G401 (cell line): ENCODE measurements around the gene PDIK1L. TPM values are rescaled to one million over a fixed set of nuclear protein-coding genes. Genes with fewer than 3 reads are reported as not detected.

Source experiments
- DNase-seq: peaks from one replicate; pipeline ENCODE4 v3.0.0-alpha.2; 2015; ENCODE audit warnings: low spot score
- in situ Hi-C: cut with HindIII; loops from 2 replicates; pipeline ENCODE4 v1.10.0; 2016; ENCODE audit warnings: low sequenced_read_pairs, mixed read lengths
- total RNA-seq: library from RNA; depleted of rRNA; stranded (reverse); fragments of >200 nt; shearing (Covaris generic); gene quantifications from 2 replicates; pipeline ENCODE4 v1.2.3, GENCODE V29; 2014

Gene PDIK1L
- total RNA-seq, 1 experiment from 2014 or later = 7.1 TPM

DNA sequence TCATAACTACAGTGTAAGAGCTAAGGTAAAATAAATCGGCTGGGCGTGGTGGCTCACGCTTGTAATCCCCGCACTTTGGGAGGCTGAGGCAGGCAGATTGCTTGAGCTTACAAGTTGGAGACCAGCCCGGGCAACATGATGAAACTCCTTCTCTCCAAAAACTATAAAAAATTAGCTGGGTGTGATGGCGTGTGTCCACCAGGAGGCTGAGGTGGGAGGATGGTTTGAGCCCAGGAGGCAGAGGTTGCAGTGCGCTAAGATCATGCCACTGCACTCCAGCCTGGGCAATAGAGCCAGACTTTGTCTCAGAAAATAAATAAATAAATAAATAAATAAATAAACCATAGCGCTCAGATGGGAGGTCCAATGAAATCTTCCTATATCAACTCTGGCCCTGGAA lies 30.5 kb downstream of the PDIK1L start:
- in situ Hi-C loops = no loop called here
- no peak for DNase-seq

DNA sequence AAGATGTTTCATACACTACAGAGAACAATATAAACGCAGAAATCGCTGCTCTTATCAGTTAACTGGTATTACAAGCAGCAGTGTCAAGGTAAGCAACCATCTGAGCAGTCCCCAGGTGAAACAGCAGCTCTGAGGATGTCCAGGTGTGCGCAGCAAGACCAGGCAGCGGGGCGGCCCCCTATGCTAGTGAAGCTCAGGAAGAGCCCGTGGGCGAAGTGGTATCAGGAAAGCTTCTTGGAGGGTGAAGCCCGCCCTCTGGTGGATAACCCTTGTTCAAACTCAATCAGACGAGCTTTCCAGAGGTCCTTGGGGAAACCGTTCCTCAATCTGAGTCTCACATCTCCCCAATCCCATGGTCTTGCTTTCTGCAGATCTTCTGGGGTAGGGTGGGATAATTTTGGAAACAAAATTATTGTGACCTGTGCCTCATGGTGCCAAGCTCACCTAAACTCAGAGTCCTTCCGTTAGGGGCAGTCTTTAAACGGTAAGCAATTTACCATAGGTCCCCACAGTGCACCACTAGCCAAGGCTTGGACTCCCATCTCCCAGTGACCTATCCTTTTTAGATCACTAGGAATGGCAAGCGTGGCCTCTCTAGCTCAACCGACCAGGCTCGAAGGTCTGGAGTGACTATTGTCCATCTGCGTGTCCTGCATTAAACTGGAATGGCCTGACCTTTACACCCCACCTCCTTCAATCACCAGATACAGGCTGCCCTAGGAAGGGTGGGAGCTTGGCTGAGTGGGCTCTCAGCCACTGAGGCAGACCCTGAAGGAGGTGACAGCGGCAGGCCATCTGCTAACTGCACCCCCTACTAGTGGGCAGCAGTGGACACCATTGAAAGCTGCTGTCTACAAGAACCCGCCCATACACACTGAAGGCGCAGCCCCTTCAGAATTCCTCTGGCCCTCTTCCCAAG lies 33.7 kb downstream of the PDIK1L start:
- in situ Hi-C loops = no loop called here
- peak; percentile 89 for DNase-seq

DNA sequence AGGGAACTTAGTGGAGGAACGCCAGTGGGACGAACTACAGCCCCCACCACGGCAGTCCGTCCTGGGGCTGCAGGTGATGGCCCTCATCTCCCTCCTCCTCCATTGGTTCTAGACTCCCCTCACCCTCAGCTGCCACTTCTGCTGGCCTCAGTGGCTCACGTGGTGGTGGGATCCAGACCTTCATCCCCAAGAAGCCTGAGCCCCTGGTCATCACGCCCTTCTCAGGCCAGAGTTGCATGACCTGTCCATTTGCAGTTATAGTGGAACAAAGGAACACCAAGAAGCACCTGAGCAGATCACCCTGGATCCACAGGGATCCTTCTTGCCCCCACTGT lies 34.3 kb downstream of the PDIK1L start:
- in situ Hi-C loops = no loop called here
- DNase-seq = no peak

DNA sequence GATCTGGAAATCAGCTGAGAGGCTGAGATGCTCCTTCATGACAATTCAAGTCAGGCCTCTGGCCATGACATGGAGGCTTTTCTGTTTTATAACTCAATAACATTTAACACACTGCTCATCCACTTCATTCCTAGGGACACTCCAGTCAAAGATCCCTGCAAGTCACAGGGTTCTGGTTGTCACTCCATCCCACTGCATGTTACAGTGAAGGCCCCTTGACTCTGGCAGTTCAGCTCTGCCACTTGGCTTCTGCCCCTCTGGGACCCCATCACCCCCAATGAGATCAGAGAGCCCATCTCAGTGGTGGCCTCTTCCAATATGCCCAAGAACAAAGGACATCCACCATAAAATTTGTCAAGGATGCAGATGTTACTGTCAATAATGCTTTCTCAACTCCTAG lies 37.3 kb downstream of the PDIK1L start:
- in situ Hi-C loops = no loop called here
- no peak for DNase-seq

DNA sequence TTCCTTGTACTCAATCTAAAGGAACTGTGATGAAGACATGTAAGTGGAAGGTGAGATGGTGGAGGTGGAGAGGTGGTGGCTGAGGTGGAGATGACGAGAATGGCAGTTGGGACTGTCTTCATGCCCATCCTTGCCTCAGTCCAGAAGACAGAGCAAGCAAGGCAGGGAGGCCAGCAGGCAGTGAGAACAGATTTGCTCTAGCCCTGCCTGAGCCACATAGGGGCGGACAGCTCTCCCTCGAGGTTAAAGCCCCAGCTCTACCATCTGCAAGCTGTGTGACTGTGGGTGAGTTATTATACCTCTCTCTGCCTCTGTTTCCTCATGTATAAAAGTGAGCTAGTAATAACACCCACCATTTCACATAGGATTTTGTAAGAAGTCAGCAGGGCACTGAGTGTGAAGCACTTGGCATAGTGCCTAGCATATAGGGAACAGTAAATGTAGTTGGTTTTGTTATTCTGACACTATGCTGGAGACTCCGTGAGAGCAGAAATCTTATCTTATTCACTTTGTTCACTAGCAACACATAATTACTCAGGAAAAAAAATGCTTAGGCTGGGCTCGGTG lies 42.4 kb downstream of the PDIK1L start:
- no peak for DNase-seq
- in situ Hi-C loops = no loop called here

DNA sequence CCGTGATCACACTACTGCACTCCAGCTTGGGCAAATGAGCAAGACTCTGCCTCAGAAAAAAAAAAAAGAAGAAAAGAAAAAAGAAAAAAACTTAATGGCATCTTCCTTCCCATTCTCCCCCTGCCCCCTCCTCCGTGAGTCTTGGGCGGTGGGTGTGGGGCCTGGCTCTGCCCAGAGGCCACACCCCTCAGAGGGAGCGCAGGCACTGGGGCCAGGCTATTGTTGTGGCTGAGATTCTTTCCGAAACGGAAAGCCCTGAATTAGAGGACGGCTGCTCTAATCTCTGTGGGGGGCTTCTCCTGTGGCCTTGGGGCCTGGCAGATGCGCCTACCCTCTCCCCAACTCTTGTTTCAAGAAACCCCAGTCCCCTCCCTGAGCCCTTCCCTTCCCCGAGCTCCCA lies 43.1 kb downstream of the PDIK1L start:
- in situ Hi-C loops = no loop called here
- DNase-seq = no peak

DNA sequence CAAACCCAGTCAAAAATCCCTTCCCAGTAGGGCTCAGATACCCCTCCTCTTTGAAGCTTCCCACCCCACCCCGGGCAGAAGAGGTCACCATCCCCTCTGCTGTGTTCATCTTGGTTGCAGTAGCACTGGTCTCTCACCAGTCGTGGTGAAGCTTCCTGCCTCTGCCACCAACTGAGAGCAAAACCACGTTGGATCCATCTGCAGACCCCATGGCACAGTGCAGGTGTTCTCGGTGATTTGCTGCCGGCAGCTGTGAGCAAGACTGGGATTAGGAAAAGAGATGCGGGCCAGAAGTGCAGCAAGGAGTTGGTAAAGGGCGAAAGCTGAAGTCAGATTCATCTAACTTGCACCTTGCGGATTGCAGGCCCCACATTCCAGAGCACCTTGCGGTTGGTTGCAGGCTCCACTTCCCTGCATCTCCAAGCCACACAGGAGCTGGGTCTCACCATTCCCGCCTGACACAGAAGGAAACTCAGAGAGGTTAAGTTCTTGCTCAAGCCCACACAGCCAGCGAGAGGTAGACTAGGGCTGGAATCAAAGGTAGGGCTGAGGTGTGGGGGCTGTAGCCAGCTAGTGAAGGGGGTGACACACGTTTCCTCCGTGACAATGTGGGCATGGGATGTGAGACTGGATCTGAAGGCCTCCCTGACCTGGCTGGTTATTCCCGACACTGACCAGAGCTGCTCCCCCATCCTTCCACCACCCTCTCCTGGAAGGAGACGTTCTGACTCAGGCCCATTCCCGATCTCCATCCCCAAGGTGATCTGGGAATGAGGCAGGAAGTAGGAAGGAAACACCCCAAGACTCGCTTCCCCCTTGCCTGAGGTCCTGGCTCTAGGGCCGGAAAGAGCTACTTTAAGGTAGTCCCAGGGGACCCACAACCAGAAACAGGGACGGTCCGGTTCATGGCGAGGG lies 44.0 kb downstream of the PDIK1L start:
- no peak for DNase-seq
- in situ Hi-C loops = no loop called here

DNA sequence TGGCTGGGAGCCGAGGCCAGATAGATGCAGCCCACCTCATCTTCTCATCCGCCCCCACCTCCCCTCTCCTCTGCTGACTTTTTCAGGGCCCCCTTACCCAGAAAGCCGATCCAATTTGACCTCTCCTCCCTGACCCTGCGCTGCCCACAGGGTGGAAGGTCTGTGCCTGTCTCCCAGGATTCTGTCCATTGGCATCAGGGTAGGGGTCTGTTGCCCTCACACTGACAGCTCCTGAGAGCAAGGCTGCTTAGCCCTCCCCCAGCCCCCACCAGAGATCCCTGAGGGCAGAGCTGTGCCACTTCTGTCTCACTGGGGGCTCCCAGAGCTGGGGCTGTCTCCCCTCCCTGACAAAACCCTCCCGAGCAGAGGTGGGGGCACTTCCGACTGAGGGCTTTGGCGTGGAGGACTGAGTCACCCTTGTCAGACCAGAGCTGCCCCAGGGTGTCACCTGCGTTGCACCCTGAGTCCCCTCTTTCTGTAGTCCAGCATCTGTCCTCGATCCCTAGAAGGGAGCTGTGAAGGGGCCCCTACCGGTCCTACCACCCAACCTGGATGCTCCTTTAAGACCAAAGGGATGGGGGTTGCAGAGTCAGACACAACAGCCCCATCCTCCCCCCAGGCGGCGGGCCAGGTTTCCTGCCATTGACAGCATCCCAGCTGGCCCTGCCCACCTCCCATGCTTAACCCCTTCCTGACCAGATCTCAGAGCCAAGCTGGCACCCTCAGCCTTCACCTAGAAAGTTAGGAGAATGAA lies 44.8 kb downstream of the PDIK1L start:
- in situ Hi-C loops = no loop called here
- no peak for DNase-seq

DNA sequence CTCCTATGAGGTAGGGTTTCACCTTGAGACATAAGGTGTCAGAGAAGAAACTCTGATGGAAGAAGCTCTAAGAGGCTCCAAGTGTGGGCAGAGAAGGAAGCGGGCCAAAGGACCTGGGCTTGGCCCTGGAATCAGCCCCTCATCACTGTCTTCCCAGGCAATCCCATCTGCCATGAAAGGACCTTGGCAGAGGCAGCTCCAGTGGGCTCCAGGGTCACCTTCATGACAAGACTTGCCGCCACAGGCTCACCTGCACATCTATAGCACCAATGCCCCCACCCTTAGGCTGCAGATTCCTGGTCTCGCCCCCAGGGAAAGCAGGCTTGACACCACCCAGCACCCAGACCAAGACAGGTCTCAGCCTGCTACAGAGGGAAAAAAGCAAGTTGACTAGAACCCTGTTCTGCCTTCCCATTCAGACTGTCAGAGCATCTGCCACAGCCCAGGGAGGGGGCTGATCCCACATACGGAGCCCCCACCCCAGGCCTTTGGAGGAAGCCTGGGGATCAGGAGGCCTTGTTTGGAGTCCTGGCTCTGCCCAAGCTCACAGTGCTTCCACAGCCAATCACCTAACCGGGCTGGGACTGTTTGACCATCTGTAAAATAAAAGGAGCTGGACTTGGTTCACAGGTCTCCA lies 46.8 kb downstream of the PDIK1L start:
- DNase-seq = no peak
- in situ Hi-C loops = no loop called here

DNA sequence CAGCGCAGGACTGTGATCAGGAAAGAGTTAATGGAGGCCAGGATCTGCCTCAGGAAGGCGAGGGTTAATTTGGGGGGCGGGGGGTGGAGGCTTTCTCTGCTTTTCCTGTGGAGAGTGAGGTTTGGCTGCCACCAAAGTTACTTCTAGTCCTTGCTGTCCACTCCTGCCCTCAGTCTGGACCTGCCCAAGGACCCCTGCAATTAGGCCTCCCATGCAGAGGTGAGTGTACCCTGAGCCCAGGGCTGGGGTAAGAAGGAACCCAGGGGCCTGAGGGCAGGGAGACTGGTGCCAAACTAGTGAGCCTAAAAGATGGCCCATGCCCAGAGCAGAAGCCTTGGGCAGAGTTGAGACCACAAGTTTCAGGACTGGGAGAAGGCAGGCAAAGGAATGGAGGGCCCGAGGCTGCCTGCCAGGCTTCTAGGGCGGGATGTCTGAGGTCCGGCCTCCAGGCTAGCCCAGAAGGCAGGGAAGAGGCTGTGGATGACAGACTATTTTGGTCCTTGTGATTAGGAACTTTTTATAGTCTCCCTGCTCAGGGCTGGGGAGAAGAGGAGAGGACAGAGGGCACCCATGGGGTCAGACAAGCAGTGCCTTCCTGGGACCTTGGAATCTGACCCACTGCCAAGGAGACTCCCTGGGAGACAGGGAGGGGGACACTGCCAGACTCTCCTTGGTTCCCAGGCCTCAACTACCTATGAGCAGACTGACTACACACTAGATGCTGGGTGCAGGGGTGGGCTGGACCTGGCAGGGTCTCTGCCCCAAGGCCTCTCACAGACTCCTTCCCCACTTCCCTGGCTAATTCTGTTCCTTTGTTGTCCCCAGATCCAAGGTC lies 47.5 kb downstream of the PDIK1L start, which contains the start of gene FAM110D:
FAM110D (plus strand) TSS at position 172 of the 835 bp plus-strand sequence. CDS start 2,213 bp downstream, outside the sequence.
- in situ Hi-C loops = no loop called here
- no peak for DNase-seq

DNA sequence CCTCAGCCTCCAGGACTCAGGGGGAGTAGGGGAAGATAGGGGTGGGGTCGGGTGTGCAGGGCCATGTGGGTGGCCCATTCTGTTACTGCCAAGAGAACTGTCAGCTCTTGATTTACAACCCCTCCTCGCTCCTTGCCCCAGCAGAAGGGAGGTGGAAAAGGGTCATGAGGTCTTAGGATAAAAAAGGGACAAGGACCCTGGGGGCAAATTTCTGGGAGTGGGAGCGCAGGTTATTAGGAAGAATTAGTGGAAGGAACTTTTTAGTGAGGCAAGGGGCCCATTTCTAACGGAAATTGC lies 48.1 kb downstream of the PDIK1L start:
- in situ Hi-C loops = no loop called here
- DNase-seq = no peak

DNA sequence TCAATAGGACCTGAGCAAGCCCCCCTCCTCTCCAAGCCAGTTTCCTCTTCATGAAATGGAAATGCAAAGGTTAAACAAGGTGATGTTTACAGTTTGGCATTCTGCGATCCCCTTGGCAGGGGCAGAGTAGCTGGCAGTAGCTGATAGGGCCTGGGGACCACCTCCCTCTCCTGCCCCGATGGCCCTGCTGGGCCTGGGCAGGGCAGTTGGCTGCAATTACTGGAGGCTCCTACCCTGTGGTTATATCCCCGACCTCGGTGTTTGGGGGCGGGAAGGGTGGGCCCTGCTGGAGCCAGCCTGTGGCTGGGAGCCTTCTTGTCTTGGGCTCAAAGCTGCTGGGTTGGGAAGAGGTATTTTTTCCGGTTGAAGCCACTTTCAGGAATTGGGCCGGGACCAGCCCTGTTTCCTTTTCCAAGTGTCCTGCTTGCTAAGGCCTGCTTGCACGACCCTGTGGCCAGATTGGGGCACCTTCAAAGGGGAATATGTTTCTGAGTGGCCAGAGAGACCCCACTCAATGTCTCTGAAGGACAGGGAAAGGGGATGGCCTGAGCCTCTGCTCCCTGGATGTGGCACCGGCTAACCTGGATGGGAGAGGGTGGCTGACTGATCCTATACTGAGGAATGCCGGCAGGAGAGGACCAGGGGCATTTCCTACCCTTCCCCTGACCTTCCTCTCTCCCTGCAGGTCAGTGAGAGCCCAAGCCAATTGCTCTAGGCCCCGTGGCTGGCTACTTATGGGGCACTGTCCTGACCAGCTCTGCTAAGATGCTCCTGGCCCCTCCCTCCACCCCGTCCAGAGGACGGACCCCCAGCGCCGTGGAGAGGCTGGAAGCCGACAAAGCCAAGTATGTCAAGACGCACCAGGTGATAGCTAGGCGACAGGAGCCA lies 49.1 kb downstream of the PDIK1L start:
- no peak for DNase-seq
- in situ Hi-C loops = no loop called here

DNA sequence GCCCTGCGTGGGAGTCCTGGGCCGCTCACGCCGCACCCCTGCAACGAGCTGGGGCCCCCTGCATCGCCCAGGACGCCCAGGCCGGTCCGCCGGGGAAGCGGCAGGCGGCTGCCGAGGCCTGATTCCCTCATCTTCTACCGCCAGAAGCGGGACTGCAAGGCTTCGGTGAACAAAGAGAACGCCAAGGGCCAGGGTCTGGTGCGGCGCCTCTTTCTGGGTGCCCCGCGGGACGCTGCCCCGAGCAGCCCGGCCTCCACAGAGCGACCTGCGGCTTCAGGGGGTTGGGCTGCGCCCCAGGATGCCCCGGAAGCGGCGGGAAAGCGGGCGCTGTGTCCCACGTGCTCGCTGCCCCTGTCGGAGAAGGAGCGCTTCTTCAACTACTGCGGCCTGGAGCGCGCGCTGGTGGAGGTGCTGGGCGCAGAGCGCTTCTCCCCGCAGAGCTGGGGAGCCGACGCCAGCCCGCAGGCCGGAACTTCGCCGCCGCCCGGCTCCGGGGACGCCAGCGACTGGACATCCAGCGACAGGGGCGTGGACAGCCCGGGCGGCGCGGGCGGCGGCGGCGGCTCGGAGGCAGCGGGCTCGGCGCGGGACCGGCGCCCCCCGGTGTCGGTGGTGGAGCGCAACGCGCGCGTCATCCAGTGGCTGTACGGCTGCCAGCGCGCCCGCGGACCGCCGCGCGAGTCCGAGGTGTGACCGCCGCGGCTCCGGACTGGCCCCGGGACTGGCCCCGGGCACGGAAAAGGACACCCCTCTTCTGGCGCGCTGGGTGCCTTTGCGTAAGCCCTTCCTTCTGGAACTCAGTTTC lies 50.0 kb downstream of the PDIK1L start:
- DNase-seq = peak; percentile 28
- in situ Hi-C loops = no loop called here

DNA sequence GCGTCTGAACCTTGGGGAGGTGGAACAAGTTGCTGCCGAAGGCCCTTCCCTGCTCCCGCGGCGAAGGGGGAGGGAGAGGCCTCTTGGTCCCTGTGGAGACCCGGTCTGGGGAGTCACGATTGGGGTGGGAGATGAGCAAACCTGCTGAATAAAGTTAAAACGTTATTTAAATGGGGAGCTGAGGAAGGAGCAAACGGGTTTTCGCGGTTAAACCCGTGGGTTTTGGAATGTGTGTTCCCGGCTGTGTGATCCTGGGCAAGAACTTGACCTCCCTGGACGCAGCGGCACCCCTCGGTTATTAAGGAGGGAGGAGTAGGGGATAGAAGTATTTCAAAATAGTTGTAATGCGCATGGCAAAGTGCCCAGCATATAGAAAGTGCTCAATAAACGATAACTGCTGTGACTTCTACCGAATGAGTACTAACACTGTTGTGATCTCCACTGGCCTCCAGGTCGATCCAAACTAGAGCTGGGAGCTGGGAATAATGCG lies 50.6 kb downstream of the PDIK1L start:
- DNase-seq = no peak
- in situ Hi-C loops = no loop called here

DNA sequence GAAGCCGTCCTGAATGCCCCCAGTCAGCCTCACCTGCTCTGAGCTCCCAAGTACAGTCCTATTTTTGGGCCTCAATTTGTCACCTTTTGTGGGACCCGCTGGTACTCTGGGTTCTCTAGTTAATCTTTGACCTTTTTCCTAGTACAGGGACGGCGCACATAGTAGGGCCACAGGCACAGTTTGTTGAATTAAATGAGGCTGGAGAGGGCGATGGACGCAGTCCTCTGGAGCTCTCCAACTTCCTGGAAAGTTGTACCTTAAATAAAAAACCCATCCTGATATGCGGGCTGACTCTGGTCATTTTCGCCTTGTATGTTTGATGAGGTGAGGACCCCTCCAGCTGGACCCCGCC lies 52.0 kb downstream of the PDIK1L start:
- in situ Hi-C loops = no loop called here
- no peak for DNase-seq
